Type B pancreatic cell (in vitro differentiated cells): ENCODE data around the gene SBF1. TPM values are rescaled to one million over a fixed set of nuclear protein-coding genes. Genes with fewer than 3 reads are reported as not detected.

Experiments used
- DNase-seq: peaks from one replicate; pipeline ENCODE4 v3.0.0; 2021; ENCODE audit warnings: mixed read lengths; ENCODE audit not compliant: unreplicated experiment; ENCODE audit errors: extremely low spot score
- H3K27ac Mint-ChIP-seq: 2 replicates; pipeline ENCODE4 v1.8.0; 2021; ENCODE audit warnings: mild to moderate bottlenecking, mixed read lengths
- H3K27me3 Mint-ChIP-seq: 2 replicates; pipeline ENCODE4 v1.8.0; 2021; ENCODE audit warnings: mixed read lengths
- H3K36me3 Mint-ChIP-seq: 2 replicates; pipeline ENCODE4 v1.8.0; 2021; ENCODE audit warnings: mixed read lengths
- H3K4me1 Mint-ChIP-seq: one replicate; pipeline ENCODE4 v1.8.0; 2021; ENCODE audit warnings: mixed read lengths; ENCODE audit not compliant: unreplicated experiment
- H3K4me3 Mint-ChIP-seq: 2 replicates; pipeline ENCODE4 v1.8.0; 2021; ENCODE audit warnings: mild to moderate bottlenecking, mixed read lengths
- H3K9me3 Mint-ChIP-seq: 2 replicates; pipeline ENCODE4 v1.8.0; 2021; ENCODE audit warnings: mixed read lengths
- CTCF ChIP-seq: fragments of 200-600 bp; sonication (generic); conservative IDR thresholded peaks from 2 replicates; pipeline ENCODE4 v1.5.0; 2021; ENCODE audit warnings: antibody characterized with exemption, mild to moderate bottlenecking
- total RNA-seq: library from RNA; stranded (reverse); gene quantifications from 2 replicates; pipeline ENCODE4 v1.2.1, GENCODE V29; 2021; ENCODE audit warnings: low replicate concordance

The SBF1 gene
- total RNA-seq, 1 donor from 2014 or later: 119 TPM

DNA sequence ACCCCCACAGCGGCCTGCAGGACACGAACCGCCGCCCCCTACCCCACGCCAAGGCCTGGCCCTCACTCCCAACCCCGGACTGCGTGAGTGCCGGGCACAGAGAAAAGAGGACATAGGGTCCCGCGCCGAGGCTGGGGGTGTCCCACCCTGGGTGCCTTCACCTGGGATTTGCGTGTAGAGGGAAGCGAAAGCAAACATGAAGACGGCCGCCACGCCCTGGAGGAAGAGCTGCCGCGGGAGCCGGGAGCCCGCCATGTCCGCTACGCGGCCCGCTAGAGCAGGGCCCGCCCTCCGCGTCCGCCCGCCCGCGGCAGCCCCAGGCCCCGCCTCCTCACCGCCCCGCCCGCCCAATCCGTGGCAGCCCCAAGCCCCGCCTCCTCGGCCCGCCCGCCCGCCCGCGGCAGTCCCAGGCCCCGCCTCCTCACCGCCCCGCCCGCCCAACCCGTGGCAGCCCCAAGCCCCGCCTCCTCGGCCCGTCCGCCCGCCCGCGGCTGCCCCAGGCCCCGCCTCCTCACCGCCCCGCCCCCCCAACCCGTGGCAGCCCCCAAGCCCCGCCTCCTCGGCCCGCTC lies 32.7 kb upstream of the SBF1 start, which contains the start of gene LMF2:
Gene LMF2, minus strand, starts transcription at position 282 of the 570 bp plus-strand sequence. Its CDS starts 27 bp downstream, at position 255.
- TF ChIP-seq CTCF: no peak
- Mint-ChIP-seq H3K9me3 (no peaks in the 10 kb centered on the region), H3K27me3 (no peaks in the 10 kb centered on the region), H3K4me3 (peak within 1 kb of the TSS; percentile 93), H3K36me3 (no peaks in the 10 kb centered on the region), H3K27ac (peak within 1 kb of the TSS; percentile 89), H3K4me1 (peaks cover 9% of the 10 kb centered on the region)
- peak; percentile 96 for DNase-seq

DNA sequence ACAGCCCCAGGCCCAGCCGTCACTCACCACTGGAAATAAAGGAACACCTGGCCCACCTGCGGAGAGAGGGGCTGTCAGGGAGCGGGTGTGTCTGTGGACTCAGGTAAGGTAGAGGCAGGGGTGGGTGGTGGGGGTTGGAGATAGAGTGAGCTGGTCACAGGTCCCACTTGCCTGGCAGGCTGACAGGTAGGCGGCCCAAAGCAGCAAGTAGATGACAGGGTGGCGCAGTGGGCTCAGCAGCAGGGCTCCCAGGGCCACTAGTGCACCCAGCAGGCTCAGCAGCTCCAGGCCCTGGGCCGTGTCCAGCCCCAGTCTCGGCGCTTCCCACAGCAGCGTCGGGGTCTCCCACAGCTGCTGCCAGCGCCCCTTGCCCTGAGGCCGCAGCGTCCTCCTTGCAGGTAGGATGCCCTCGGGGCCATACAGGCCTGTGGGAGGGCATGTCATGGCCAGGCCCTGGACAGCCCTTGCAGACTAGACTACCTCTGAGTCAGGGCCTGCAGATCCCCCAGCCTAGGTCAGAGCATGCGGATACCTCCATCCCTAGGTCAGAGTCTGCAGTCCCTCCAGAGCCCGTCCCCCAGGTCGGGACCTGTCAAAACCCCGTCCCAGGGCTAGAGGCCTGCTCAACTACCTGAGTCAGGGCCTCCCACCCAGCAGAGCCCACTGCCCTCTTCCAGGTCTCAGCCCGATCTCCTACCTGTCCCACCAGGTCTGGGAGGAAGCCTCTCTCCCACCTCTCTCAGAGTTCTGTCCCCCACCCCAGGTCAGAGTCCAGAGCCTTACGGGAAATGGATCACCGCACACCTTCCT lies 32.0 kb upstream of the SBF1 start:
- no peaks in the 10 kb centered on the region for H3K27me3 Mint-ChIP-seq
- H3K4me3 Mint-ChIP-seq: peak overlapping the region; percentile 93
- H3K36me3 Mint-ChIP-seq: no peaks in the 10 kb centered on the region
- peaks cover 9% of the 10 kb centered on the region for H3K4me1 Mint-ChIP-seq
- H3K27ac Mint-ChIP-seq: peak overlapping the region; percentile 84
- peak; percentile 71 for DNase-seq
- no peak for TF ChIP-seq CTCF
- H3K9me3 Mint-ChIP-seq: no peaks in the 10 kb centered on the region

DNA sequence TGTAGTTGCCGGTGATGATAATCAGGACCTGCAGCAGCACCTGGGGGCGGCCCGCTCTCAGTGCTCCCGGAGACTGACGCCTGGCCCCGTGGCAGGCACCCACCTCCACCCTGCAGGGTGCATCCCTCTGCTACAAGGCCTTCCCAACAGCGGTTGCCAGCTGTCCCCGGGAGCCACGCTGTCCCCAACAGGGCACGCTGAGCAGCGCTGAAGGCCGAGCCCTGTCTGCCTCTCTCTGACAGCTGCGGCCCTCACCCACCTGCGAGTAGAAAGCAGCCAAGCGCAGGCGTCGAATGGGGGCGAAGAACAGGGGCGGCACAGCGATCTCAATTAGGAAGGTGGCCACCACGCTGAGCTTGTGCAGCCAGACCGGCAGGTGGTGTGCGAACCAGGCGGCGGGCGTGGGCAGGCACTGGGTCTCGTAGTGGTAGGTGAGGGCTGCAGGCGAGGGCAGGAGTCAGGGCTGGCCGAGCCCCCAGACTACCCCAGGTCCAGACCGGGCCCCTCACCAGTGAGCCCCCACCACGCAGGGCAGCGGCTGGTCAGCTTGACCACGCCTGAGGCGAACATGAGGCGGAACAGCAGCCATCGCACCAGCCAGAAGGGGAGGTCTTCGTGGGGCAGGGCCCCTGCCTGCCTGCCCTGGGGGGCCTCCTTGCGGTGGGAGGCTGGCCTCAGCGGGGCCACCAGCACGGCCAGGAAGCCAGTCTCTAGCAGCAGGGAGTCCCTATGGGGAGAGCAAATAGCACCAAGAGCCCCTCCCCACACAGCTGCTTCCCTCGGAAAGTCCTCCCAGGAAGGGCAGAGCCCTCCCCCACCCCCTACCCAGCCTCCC lies 31.2 kb upstream of the SBF1 start:
- H3K4me1 Mint-ChIP-seq: peaks cover 9% of the 10 kb centered on the region
- DNase-seq: peak; percentile 67
- H3K27me3 Mint-ChIP-seq: no peaks in the 10 kb centered on the region
- H3K9me3 Mint-ChIP-seq: no peaks in the 10 kb centered on the region
- no peak for TF ChIP-seq CTCF
- H3K27ac Mint-ChIP-seq: no peak overlapping the region
- H3K36me3 Mint-ChIP-seq: no peaks in the 10 kb centered on the region
- peak overlapping the region; percentile 93 for H3K4me3 Mint-ChIP-seq

DNA sequence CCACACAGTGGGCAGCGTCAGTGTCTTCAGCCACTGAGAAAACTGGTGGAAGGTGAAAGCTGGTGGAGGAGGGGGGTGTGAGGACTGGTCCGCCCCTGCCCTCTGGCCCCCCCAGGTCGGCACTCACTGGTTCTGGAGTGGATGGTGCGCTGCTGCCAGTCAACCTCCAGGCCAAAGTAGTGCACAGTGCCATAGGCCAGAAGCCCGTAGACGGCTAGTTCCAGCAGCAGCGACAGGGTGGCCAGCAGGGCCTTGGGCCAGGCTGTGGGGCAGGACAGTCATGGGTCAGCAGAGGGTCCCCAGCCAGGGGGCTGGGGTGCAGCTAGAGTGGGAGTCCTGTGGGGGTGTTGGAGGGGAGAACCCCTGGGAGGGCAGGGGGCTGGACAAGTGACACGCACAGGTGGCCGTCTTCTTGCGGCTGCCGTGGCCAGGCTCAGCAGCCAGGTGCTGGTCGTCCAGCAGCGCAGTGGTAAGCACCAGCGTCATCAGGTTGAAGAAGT lies 30.5 kb upstream of the SBF1 start:
- Mint-ChIP-seq H3K9me3 (no peaks in the 10 kb centered on the region), H3K36me3 (no peaks in the 10 kb centered on the region), H3K4me3 (no peak overlapping the region), H3K27ac (no peak overlapping the region), H3K27me3 (no peaks in the 10 kb centered on the region), H3K4me1 (peaks cover 9% of the 10 kb centered on the region)
- no peak for TF ChIP-seq CTCF
- DNase-seq: no peak

DNA sequence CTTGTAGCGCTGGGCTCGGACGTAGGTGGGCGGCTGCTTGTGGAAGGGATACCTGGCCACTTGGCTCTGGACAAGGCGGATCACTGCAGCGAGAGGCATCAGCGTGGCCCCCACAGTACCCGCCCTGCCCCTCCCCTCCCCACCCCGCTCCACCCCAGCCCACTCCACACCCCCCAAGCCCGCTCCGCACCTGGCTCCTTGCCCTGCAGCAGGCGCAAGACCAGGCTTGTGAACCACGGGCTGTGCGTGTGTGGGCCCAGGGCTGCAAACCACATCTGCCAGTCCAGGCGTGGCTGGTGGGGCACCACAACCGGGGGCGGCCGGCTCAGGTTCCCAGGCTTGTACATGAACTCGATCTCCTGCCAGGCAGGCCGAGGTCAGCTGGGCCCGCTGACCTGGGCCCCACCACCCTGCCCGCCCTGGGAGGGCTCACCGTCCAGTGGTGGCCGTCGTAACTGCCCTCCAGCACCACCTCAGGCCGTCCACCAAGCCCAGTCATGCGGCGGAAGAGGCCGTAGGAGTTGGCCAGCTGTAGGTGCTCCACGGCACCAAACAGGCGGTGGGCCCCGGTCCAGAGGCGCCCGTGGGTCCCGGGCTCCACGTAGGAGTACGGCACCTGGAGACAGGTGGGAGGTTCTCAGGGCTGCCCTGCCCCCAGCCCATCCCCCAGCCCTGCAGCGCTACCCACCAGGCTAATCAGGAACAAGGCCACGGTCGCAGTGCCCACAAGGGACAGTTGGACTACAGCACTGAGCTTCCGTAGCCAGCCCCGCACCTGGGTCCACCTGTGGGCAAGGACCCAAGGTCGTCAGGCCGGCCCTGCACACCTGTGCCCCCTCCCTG lies 29.8 kb upstream of the SBF1 start:
- peak; percentile 70 for DNase-seq
- Mint-ChIP-seq H3K27ac (no peak overlapping the region), H3K4me1 (peaks cover 8% of the 10 kb centered on the region), H3K9me3 (no peaks in the 10 kb centered on the region), H3K36me3 (no peaks in the 10 kb centered on the region), H3K4me3 (no peak overlapping the region), H3K27me3 (no peaks in the 10 kb centered on the region)
- no peak for TF ChIP-seq CTCF
